Hepatocyte (in vitro differentiated cells): Measurements from ENCODE around the gene EPB41L4B. TPM values are rescaled to one million over a fixed set of nuclear protein-coding genes. Genes with fewer than 3 reads are reported as not detected.

Experiments
- DNase-seq: peaks from one replicate; pipeline ENCODE4 v3.0.0-alpha.2; 2016; ENCODE audit warnings: low spot score
- H2AFZ ChIP-seq: fragments of 200-600 bp; sonication (generic); 2 replicates; pipeline ENCODE4 v1.6.0; 2016; ENCODE audit warnings: antibody characterized with exemption, mild to moderate bottlenecking
- H3K27ac ChIP-seq: fragments of 200-600 bp; sonication (generic); 2 replicates; pipeline ENCODE4 v1.5.1; 2016; ENCODE audit warnings: mild to moderate bottlenecking
- H3K27me3 ChIP-seq: fragments of 200-600 bp; sonication (generic); 2 replicates; pipeline ENCODE4 v1.6.1; 2016
- H3K36me3 ChIP-seq: fragments of 200-600 bp; sonication (generic); replicated peaks from 2 replicates; pipeline ENCODE4 v1.5.1; 2016; ENCODE audit warnings: low read depth; ENCODE audit not compliant: insufficient read depth
- H3K4me1 ChIP-seq: fragments of 200-600 bp; sonication (generic); 2 replicates; pipeline ENCODE4 v1.5.1; 2016; ENCODE audit warnings: mild to moderate bottlenecking, moderate library complexity; ENCODE audit not compliant: insufficient read depth
- H3K4me2 ChIP-seq: fragments of 200-600 bp; sonication (generic); 2 replicates; pipeline ENCODE4 v1.6.0; 2016
- H3K4me3 ChIP-seq: fragments of 200-600 bp; sonication (generic); 2 replicates; pipeline ENCODE4 v1.5.1; 2016; ENCODE audit warnings: mild to moderate bottlenecking
- H3K79me2 ChIP-seq: fragments of 200-600 bp; sonication (generic); 2 replicates; pipeline ENCODE4 v1.6.0; 2017; ENCODE audit warnings: mild to moderate bottlenecking
- H3K9me2 ChIP-seq: fragments of 200-600 bp; sonication (generic); replicated peaks from 2 replicates; pipeline ENCODE4 v1.6.0; 2017; ENCODE audit warnings: mild to moderate bottlenecking; ENCODE audit not compliant: insufficient read depth
- H3K9me3 ChIP-seq: fragments of 200-600 bp; sonication (generic); 2 replicates; pipeline ENCODE4 v1.5.1; 2016; ENCODE audit warnings: low read depth, mild to moderate bottlenecking
- H4K20me1 ChIP-seq: fragments of 200-600 bp; sonication (generic); 2 replicates; pipeline ENCODE4 v1.6.0; 2016; ENCODE audit warnings: mild to moderate bottlenecking; ENCODE audit not compliant: insufficient read depth, poor library complexity, severe bottlenecking
- CTCF ChIP-seq: fragments of 200-600 bp; sonication (generic); IDR thresholded peaks from 2 replicates; pipeline ENCODE4 v1.5.1; 2016; ENCODE audit warnings: antibody characterized with exemption, mild to moderate bottlenecking; ENCODE audit not compliant: poor library complexity
- EZH2 ChIP-seq: fragments of 200-600 bp; sonication (generic); IDR thresholded peaks from 2 replicates; pipeline ENCODE4 v1.6.1; 2016; ENCODE audit warnings: antibody characterized with exemption, mild to moderate bottlenecking, borderline replicate concordance
- EZH2phosphoT487 ChIP-seq: fragments of 200-600 bp; sonication (generic); IDR thresholded peaks from one replicate; pipeline ENCODE4 v1.6.1; 2018; ENCODE audit warnings: antibody characterized with exemption, mild to moderate bottlenecking, low read depth, moderate library complexity; ENCODE audit not compliant: unreplicated experiment, severe bottlenecking
- WGBS: methylation state at CpG from one replicate; pipeline ENCODE4 v1.1.6; 2016; ENCODE audit warnings: low lambda C conversion rate; ENCODE audit errors: missing lambda C conversion rate; 5-methylcytosine and 5-hydroxymethylcytosine counted together
- polyA plus RNA-seq: library from polyadenylated mRNA; unstranded; fragments of >200 nt; fragmentation: Nextera tagmentation; extraction: Ambion mirVana; gene quantifications from 2 replicates; pipeline ENCODE4 v1.2.1, GENCODE V29; 2016
- total RNA-seq: library from RNA; depleted of rRNA; stranded (reverse); fragments of >200 nt; gene quantifications from 2 replicates; pipeline ENCODE4 v1.2.3, GENCODE V29; 2014

EPB41L4B gene
- total and polyA plus RNA-seq, 2 experiments from 2014 or later: 11.1 to 20.6 TPM

- H3K27ac ChIP-seq: no peak overlapping the region
- H3K36me3 ChIP-seq: no peaks in the 10 kb centered on the region
- no peaks in the 10 kb centered on the region for H3K27me3 ChIP-seq
- no peaks in the 10 kb centered on the region for H3K4me1 ChIP-seq
- no peaks in the 10 kb centered on the region for H4K20me1 ChIP-seq
- H3K9me2 ChIP-seq: no peaks in the 10 kb centered on the region
- H3K79me2 ChIP-seq: peaks cover 25% of the 10 kb centered on the region
- no peak for DNase-seq
- H3K4me2 ChIP-seq: no peak overlapping the region
- no peak overlapping the region for H3K4me3 ChIP-seq
- over 99% methylated on average over 3 of the region's 3 CpGs for WGBS
- H3K9me3 ChIP-seq: no peaks in the 10 kb centered on the region
- no peak overlapping the region for H2AFZ ChIP-seq
- no peak for TF ChIP-seq CTCF
- no peak for TF ChIP-seq EZH2phosphoT487
- no peak for TF ChIP-seq EZH2
Measured at GRCh38 chr9:109282302-109282701, 38.6 kb downstream of the EPB41L4B start.

GRCh38 chr9:109281518-109281917 lies 39.3 kb downstream of the EPB41L4B start:
- Histone ChIP-seq H3K27ac (no peak overlapping the region), H2AFZ (no peak overlapping the region), H3K4me1 (no peaks in the 10 kb centered on the region), H3K36me3 (no peaks in the 10 kb centered on the region), H3K9me2 (no peaks in the 10 kb centered on the region), H3K9me3 (no peaks in the 10 kb centered on the region), H3K4me2 (no peak overlapping the region), H4K20me1 (no peaks in the 10 kb centered on the region), H3K79me2 (peaks cover 25% of the 10 kb centered on the region), H3K27me3 (no peaks in the 10 kb centered on the region), H3K4me3 (no peak overlapping the region)
- TF ChIP-seq EZH2 (no peak), CTCF (no peak)
- WGBS: 98% methylated on average over 8 of the region's 8 CpGs
- no peak for DNase-seq

- WGBS: 93% methylated on average over 2 of the region's 2 CpGs
- TF ChIP-seq CTCF (no peak), EZH2phosphoT487 (no peak), EZH2 (no peak)
- H3K79me2 ChIP-seq: peaks cover 20% of the 10 kb centered on the region
- H3K4me1 ChIP-seq: no peaks in the 10 kb centered on the region
- H3K4me3 ChIP-seq: no peak overlapping the region
- no peaks in the 10 kb centered on the region for H3K27me3 ChIP-seq
- H3K4me2 ChIP-seq: no peak overlapping the region
- H4K20me1 ChIP-seq: no peaks in the 10 kb centered on the region
- no peak overlapping the region for H2AFZ ChIP-seq
- H3K36me3 ChIP-seq: no peaks in the 10 kb centered on the region
- no peak for DNase-seq
- no peaks in the 10 kb centered on the region for H3K9me3 ChIP-seq
- H3K27ac ChIP-seq: no peak overlapping the region
- H3K9me2 ChIP-seq: no peaks in the 10 kb centered on the region
Measured at GRCh38 chr9:109278848-109279247, 42.0 kb downstream of the EPB41L4B start.

GRCh38 chr9:109278216-109278615 lies 42.6 kb downstream of the EPB41L4B start:
- Histone ChIP-seq H4K20me1 (no peaks in the 10 kb centered on the region), H3K4me2 (no peak overlapping the region), H3K79me2 (peaks cover 16% of the 10 kb centered on the region), H3K4me3 (no peak overlapping the region), H3K9me2 (no peaks in the 10 kb centered on the region), H3K27ac (no peak overlapping the region), H3K36me3 (no peaks in the 10 kb centered on the region), H2AFZ (no peak overlapping the region), H3K9me3 (no peaks in the 10 kb centered on the region), H3K4me1 (no peaks in the 10 kb centered on the region), H3K27me3 (no peaks in the 10 kb centered on the region)
- TF ChIP-seq EZH2 (no peak), CTCF (no peak), EZH2phosphoT487 (no peak)
- WGBS: 81% methylated on average over 6 of the region's 6 CpGs
- no peak for DNase-seq
